Activated CD4-positive, alpha-beta T cell treated with anti-CD3 and anti-CD28 coated beads for 1 hour (primary cell): ENCODE data around the gene PCDH8.
"Not testable (repeated sequence)": the region's sequence is repeated elsewhere in the genome, so short reads cannot be mapped to it uniquely, and the experiment has no call there.

Source experiments
- DNase-seq: peaks from one replicate; pipeline ENCODE4 v3.0.0-alpha.2; 2020

The PCDH8 gene

GRCh38 chr13:52849291-52850071 lies 1.0 kb upstream of the PCDH8 start:
- no peak for DNase-seq

GRCh38 chr13:52847682-52848432 lies 583 bp downstream of the PCDH8 start:
- DNase-seq = no peak

- DNase-seq = no peak
These were observed 1.1 kb downstream of the PCDH8 start for GRCh38 chr13:52847322-52847681.

GRCh38 chr13:52846567-52847321 lies 1.7 kb downstream of the PCDH8 start:
- DNase-seq = no peak

GRCh38 chr13:52845766-52846566 lies 2.5 kb downstream of the PCDH8 start:
- DNase-seq = no peak

- no peak for DNase-seq
These were observed 3.1 kb downstream of the PCDH8 start for GRCh38 chr13:52845334-52845761.

GRCh38 chr13:52844836-52845235 lies 3.6 kb downstream of the PCDH8 start:
- no peak for DNase-seq

- DNase-seq = no peak
These were observed 6.0 kb downstream of the PCDH8 start for GRCh38 chr13:52842441-52842840.

GRCh38 chr13:52840066-52840465 lies 8.4 kb downstream of the PCDH8 start:
- no peak for DNase-seq

- no peak for DNase-seq
These were observed 9.9 kb downstream of the PCDH8 start for GRCh38 chr13:52838433-52839107.

- no peak for DNase-seq
These were observed 10.6 kb downstream of the PCDH8 start for GRCh38 chr13:52837850-52838249.

- no peak for DNase-seq
These were observed 13.2 kb downstream of the PCDH8 start for GRCh38 chr13:52835071-52835839.

GRCh38 chr13:52833296-52833875 lies 15.1 kb downstream of the PCDH8 start:
- DNase-seq = no peak

GRCh38 chr13:52832313-52832712 lies 16.1 kb downstream of the PCDH8 start:
- DNase-seq = no peak

- no peak for DNase-seq
These were observed 17.5 kb downstream of the PCDH8 start for GRCh38 chr13:52830946-52831345.

GRCh38 chr13:52827839-52828238 lies 20.6 kb downstream of the PCDH8 start:
- DNase-seq = no peak

GRCh38 chr13:52817886-52818285 lies 30.6 kb downstream of the PCDH8 start:
- not testable (repeated sequence) for DNase-seq

GRCh38 chr13:52815330-52815729 lies 33.1 kb downstream of the PCDH8 start:
- no peak for DNase-seq

GRCh38 chr13:52812941-52813340 lies 35.5 kb downstream of the PCDH8 start:
- DNase-seq = no peak

GRCh38 chr13:52811841-52812240 lies 36.6 kb downstream of the PCDH8 start:
- DNase-seq = no peak

- no peak for DNase-seq
These were observed 37.9 kb downstream of the PCDH8 start for GRCh38 chr13:52810526-52810925.
